AG09309 (cell line): Measurements from ENCODE around the gene TNFSF15.

Source experiments
- DNase-seq: peaks from one replicate; pipeline ENCODE4 v3.0.0-alpha.2; 2010; ENCODE audit warnings: low read depth
- H3K4me3 ChIP-seq: 2 replicates; pipeline ENCODE4 v1.5.1; 2011; ENCODE audit warnings: mild to moderate bottlenecking, low read depth, low read length, moderate library complexity; ENCODE audit not compliant: control insufficient read depth
- CTCF ChIP-seq: IDR thresholded peaks from 2 replicates; pipeline ENCODE4 v1.5.1; 2011; ENCODE audit warnings: mild to moderate bottlenecking, low read depth, low read length, inconsistent platforms; ENCODE audit not compliant: insufficient read depth, control insufficient read depth; ENCODE audit errors: missing control alignments

The TNFSF15 gene

GRCh38 chr9:114803479-114804265 is 2.2 kb downstream of the TNFSF15 start:
- no peak for TF ChIP-seq CTCF
- H3K4me3 ChIP-seq: no peak overlapping the region
- DNase-seq: peak; percentile 7

- TF ChIP-seq CTCF: no peak
- no peak overlapping the region for H3K4me3 ChIP-seq
- DNase-seq: no peak
These were observed 5.9 kb downstream of the TNFSF15 start for GRCh38 chr9:114799925-114800324.

DNA sequence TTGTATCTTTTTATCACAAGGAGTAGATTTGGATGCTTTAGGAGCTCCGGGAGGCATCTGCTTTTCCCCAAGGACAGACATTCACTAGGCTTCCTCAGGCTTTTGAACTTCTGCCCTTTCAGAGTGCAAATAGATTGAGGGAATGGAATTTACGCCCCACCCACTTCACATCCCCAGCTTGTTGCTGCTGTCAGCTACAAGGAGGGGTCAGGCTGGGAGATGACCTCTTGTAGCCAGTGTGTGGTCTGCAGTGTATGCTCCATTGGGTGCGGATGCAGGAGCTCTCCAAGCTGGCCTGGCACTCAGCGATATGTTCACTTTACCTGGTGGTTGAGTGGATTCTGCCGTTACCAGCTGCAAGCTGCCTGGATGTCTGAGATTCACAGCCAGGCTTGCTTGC is 6.4 kb downstream of the TNFSF15 start:
- TF ChIP-seq CTCF: no peak
- no peak for DNase-seq
- H3K4me3 ChIP-seq: no peak overlapping the region

- no peak for DNase-seq
- TF ChIP-seq CTCF: no peak
- no peak overlapping the region for H3K4me3 ChIP-seq
These were observed 6.9 kb downstream of the TNFSF15 start for GRCh38 chr9:114798780-114799427.

DNA sequence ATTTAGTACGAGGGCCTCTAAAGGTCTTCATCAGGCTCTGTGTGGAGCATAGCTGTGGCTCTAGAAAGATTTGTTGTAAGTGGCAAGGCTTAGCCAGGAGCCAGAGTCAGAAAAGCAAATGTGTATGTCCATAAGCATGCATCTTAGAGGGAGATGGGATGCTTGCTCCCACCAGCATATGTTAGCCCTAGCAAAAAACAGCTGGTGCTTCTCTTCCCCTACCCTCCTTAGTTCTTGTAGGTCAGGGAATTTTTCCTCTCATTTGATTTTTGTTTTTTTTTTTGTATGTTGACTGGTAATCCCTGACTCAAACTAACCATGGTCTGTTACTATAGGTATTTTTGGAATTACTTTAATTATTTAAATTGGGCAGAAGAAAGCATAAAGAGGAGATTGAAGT is 7.7 kb downstream of the TNFSF15 start:
- TF ChIP-seq CTCF: no peak
- DNase-seq: no peak
- no peak overlapping the region for H3K4me3 ChIP-seq

GRCh38 chr9:114792396-114792795 is 13.4 kb downstream of the TNFSF15 start:
- no peak overlapping the region for H3K4me3 ChIP-seq
- no peak for DNase-seq
- TF ChIP-seq CTCF: no peak
